Right lobe of liver (tissue), 4 donors: ENCODE measurements around the gene SPIN2B.
A peak's percentile ranks its signal among the peaks of the same experiment; 100 is the strongest.

Experiments
- CTCF ChIP-seq, 4 donors: fragments of 200-600 bp in 3 of 4; fragments of 450-650 bp in 1 of 4; IDR thresholded peaks; one replicate each; pipeline versions ENCODE4 v1.5.1 to v1.8.0; 2016 to 2022; ENCODE audit warnings: antibody characterized with exemption in 4 of 4, mild to moderate bottlenecking in 2 of 4
- POLR2A ChIP-seq: fragments of 450-650 bp; IDR thresholded peaks from one replicate; pipeline ENCODE4 v1.6.1; 2017; ENCODE audit warnings: antibody characterized with exemption, mild to moderate bottlenecking
- donor health status: DM: no; HTN: no; CAD: no.
- donor health status: DM: no; HTN: no; CAD: no.
- donor health status: DM: no; HTN: yes; CAD: no.

GRCh38 chrX:57121162-57121755 is at the start of gene SPIN2B:
- peak in 2 of 4 donors; percentile 6 to 11 for TF ChIP-seq CTCF (IDR thresholded peaks at IDR 0.05)
- TF ChIP-seq POLR2A, result peak; percentile 65
